Measurements from ENCODE around the gene DOCK2. TPM values are rescaled to one million over a fixed set of nuclear protein-coding genes. Genes with fewer than 3 reads are reported as not detected.

Gene DOCK2
- total and polyA plus RNA-seq, 2 of the 8 experiments (the other 6 are each of a cell fraction or from before 2014, with no cell fraction given) = 3.9 to 5.7 TPM

GRCh38 chr5:169861934-169862333 is 224.9 kb downstream of the DOCK2 start (continued):
- TF ChIP-seq KDM4A (IDR thresholded peaks at IDR 0.05; ENCODE audit: low read depth, low read length, severe bottlenecking) (no peak), SAP30 (IDR thresholded peaks at IDR 0.05; ENCODE audit: insufficient read depth, insufficient replicate concordance, low read length) (no peak)
